ENCODE data around the gene RNH1. TPM values are rescaled to one million over a fixed set of nuclear protein-coding genes. Genes with fewer than 3 reads are reported as not detected.
A peak's percentile ranks its signal among the peaks of the same experiment; 100 is the strongest.

RNH1 gene
- total and polyA plus RNA-seq, 2 of the 8 experiments (the other 6 are each of a cell fraction or from before 2014, with no cell fraction given), result 48.7 to 49.8 TPM

GRCh38 chr11:534396-535209 lies 27.6 kb upstream of the RNH1 start:
- Histone ChIP-seq H3K9me3 (ENCODE audit: insufficient read depth in 2 of 2, low read depth in 1 of 2, low read length in 1 of 2) (no peaks in the 10 kb centered on the region), H3K23ac (ENCODE audit: insufficient read length) (no peak overlapping the region), H2AFZ (ENCODE audit: low read length) (no peak overlapping the region), H3K79me1 (ENCODE audit: low read depth, low read length) (no peaks in the 10 kb centered on the region), H2BK12ac (ENCODE audit: low read depth, low read length) (no peak overlapping the region; the same call in 1 of the 2 replicates), H2BK120ac (replicated peaks; ENCODE audit: low read depth, low read length) (no peak overlapping the region), H2BK5ac (ENCODE audit: low read depth, low read length) (no peak overlapping the region), H3K4me1 (replicated peaks in 1 of 4; ENCODE audit: control insufficient read depth in 3 of 4, insufficient read depth in 4 of 4, low read length in 3 of 4) (peaks cover 0 to 17% (median 10%) of the 10 kb centered on the region in 4 experiments; a peak in 5 of 7 replicates), H3K23me2 (ENCODE audit: low read depth, low read length) (peaks cover 21% of the 10 kb centered on the region; the same call in 1 of the 2 replicates), H2AK5ac (ENCODE audit: low read depth, low read length) (no peak overlapping the region), H3K18ac (ENCODE audit: extremely low read depth, low read length) (peak overlapping the region; percentile 19; the same call in 1 of the 2 replicates), H3K27me3 (replicated peaks in 1 of 4; ENCODE audit: control insufficient read depth in 3 of 4, extremely low read depth in 1 of 4, insufficient read depth in 3 of 4, low read length in 3 of 4) (peaks cover 0 to 16% (median 6%) of the 10 kb centered on the region in 4 experiments; a peak in 5 of 7 replicates), H3K79me2 (ENCODE audit: control insufficient read depth in 1 of 2, insufficient read depth in 2 of 2, low read length in 2 of 2) (no peaks in the 10 kb centered on the region), H4K8ac (ENCODE audit: extremely low read depth, insufficient read depth, low read length) (no peak overlapping the region), H4K5ac (ENCODE audit: insufficient read length, low read depth, low read length) (no peak overlapping the region), H3K9ac (replicated peaks in 1 of 4; ENCODE audit: extremely low read depth in 1 of 4, low read depth in 3 of 4, low read length in 3 of 4) (peak overlapping the region in 3 of 4 experiments; percentile 29 to 52 (median 40); a peak in 5 of 7 replicates), H3K4ac (replicated peaks; ENCODE audit: insufficient read length, low read depth, low read length) (no peak overlapping the region), H2BK15ac (ENCODE audit: low read length) (no peak overlapping the region), H2BK20ac (ENCODE audit: low read length) (no peak overlapping the region), H4K91ac (replicated peaks; ENCODE audit: insufficient read length, low read length) (peak overlapping the region; percentile 40), H3K56ac (replicated peaks; ENCODE audit: insufficient read length, low read depth, low read length) (peak overlapping the region; percentile 16), H3K36me3 (ENCODE audit: control insufficient read depth in 2 of 4, insufficient read depth in 4 of 4, low read length in 3 of 4) (peaks cover 0 to 15% (median 6%) of the 10 kb centered on the region in 4 experiments; a peak in 5 of 8 replicates), H3K4me3 (ENCODE audit: extremely low read depth in 1 of 4, insufficient read depth in 2 of 4, low read depth in 3 of 4, low read length in 4 of 4) (peak overlapping the region; percentile 52 to 77 (median 70)), H3K14ac (ENCODE audit: insufficient read length) (no peak overlapping the region), H3K27ac (ENCODE audit: low read depth, low read length) (no peak overlapping the region), H3K4me2 (ENCODE audit: insufficient read depth in 1 of 2, low read depth in 2 of 2, low read length in 2 of 2) (peak overlapping the region; percentile 48 to 72), H4K20me1 (replicated peaks in 1 of 2; ENCODE audit: control insufficient read depth in 1 of 2, insufficient read depth in 2 of 2, low read length in 2 of 2) (peaks cover 7 to 11% of the 10 kb centered on the region in 2 experiments)
- FAIRE-seq (no peak), DNase-seq (ENCODE audit: low read depth in 1 of 2, low spot score in 2 of 2) (peak in 1 of 2 experiments; percentile 66)
- WGBS, 2 experiments (ENCODE audit: extremely low coverage in 1 of 2, insufficient coverage in 1 of 2, insufficient read length in 1 of 2, insufficient replicate concordance in 2 of 2, low coverage in 1 of 2, low lambda C conversion rate in 2 of 2, missing lambda C conversion rate in 1 of 2), result 26% methylated on average over 47 of the region's 66 CpGs; no CpG with 5 or more reads in 1 of the 2 experiments
- ChIA-PET CTCF (ENCODE audit: partially characterized antibody) (interaction anchor here (1.0 to 1.6 kb wide), 3 partner anchors 12 to 85 kb away, joined by 3 to 5 read pairs (median 4); partner anchors contain the start of gene PTDSS2), POLR2A (ENCODE audit: partially characterized antibody) (interaction anchor here (1.0 to 1.2 kb wide), 3 partner anchors 28 to 166 kb away, joined by 3 to 5 read pairs (median 4); partner anchors contain the start of gene B4GALNT4)
- TF ChIP-seq TBP (IDR thresholded peaks at IDR 0.05; ENCODE audit: low read depth, low read length), result no peak
- peak; percentile 9; the same call in 1 of the 2 replicates for TF ChIP-seq GABPA (IDR thresholded peaks at IDR 0.05; ENCODE audit: borderline replicate concordance, insufficient read depth, low read length)

All from H1 (cell line).